M059J (cell line): ENCODE measurements around the gene HIRA. TPM values are rescaled to one million over a fixed set of nuclear protein-coding genes. Genes with fewer than 3 reads are reported as not detected.
"Not testable (repeated sequence)": the region's sequence is repeated elsewhere in the genome, so short reads cannot be mapped to it uniquely, and the experiment has no call there.

Source experiments
- DNase-seq: peaks from one replicate; pipeline ENCODE4 v3.0.0-alpha.2; 2012; ENCODE audit warnings: low read depth
- total RNA-seq: library from RNA; depleted of rRNA; stranded (reverse); fragments of >200 nt; shearing (Covaris generic); gene quantifications from 2 replicates; pipeline ENCODE4 v1.2.3, GENCODE V29; 2014

Gene HIRA
- total RNA-seq, 1 experiment from 2014 or later, result 21.5 TPM

- peak; percentile 90 for DNase-seq
Measured at GRCh38 chr22:19463491-19464469, 32.2 kb upstream of the HIRA start.

DNA sequence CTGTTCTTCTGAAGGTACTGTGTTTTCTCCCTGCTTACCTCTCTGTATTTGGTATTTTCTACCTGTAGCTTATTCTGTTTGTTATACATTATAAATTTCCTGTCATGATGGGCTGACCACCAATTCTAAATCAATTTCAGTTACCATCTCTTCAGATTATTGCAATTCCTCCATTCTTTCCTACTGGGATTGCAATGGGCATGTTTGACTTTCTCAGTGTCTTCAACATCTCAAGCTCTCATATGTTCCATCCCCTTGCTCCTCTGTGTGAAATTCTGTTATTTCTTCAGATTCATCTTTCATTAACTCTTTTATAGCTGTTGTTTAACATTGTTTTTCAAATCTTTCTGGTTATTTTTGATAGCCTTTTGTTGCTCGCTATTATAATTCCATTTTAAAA, 31.5 kb upstream of the HIRA start:
- no peak for DNase-seq

DNA sequence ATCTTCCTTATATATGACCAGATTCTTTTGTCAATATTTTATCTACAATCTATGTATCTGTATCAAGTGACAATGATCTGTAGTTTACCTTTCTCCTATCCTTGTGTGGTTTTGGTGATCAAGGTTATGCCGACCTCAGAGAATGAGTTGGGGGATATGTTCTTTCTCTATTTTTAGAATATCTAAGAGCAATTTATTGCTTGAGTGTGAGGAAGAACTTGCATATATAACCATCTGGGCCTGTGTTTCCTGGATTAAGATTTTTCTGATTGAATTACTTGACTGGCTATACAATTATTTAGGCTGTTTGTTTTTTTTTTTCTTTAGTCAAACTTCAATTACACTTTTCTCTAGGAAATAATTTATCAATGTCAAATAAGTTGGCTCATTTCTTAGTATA, 30.0 kb upstream of the HIRA start:
- no peak for DNase-seq

DNA sequence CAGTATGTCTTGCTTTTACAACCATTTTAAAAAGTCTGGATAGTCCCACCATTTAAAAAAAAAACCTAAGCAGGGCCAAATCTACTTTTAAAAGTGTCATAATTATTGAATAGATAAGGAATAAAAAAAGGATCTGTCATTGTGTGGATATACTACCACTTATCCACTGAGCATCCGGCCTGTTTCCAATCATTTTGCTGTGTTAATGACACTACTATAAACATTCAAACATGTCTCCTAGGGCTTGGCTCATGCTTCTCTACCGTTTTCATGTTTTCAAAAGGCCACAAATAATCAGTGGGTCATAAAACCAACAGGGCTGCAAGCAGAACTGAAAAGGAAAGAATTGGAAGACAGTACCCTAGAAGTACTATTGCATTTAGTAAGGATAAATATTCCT, 28.5 kb upstream of the HIRA start:
- no peak for DNase-seq

DNA sequence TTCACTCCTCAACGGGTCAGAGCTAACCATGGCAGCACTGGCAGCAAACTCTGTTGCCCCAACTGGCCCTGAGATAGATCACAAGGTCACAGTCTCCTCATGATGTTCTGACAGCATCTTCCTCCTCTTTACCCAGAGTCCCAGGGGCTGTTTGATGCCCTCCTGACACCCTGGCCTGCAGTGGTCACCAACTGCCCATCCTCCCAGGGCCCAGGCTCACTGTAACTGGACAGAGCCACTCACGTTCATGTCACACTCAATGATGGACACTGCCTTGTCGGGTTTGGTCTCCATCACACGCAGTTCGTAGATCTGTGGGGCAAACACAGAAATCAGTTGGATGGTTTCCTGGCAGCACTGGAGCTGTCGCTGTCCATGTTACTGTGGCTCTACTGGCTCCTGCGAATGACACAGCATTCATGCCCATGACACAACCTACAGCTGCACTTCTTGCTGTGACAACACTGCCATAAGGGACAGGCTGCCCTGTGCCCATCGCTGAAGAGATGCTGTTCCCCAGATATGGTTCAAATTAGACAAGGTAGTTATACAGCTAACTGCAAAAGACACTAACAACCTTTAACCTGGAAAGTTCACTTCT, 26.4 kb upstream of the HIRA start:
- DNase-seq, result no peak

GRCh38 chr22:19456541-19456940, 25.0 kb upstream of the HIRA start:
- no peak for DNase-seq

GRCh38 chr22:19455585-19456370, 24.2 kb upstream of the HIRA start:
- DNase-seq, result peak; percentile 26

DNA sequence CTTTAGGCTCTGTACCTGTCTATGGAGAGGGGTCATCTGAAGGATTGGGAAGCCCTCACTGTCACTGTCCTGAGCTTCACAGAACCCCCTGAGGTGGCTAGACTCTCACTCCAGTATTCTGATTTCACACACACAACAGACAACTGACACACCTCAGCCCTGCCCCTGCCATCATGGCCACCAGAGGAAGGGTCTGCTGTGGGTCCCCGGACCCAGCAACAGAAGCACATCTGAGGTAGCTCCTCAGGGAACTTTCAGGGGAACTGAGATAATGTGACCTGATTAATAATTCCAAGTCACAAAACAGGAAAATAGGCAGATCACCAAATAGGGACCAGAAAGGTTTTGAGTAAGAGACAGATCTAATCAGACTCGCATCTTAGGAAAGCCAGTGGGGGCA, 23.5 kb upstream of the HIRA start:
- DNase-seq, result no peak

DNA sequence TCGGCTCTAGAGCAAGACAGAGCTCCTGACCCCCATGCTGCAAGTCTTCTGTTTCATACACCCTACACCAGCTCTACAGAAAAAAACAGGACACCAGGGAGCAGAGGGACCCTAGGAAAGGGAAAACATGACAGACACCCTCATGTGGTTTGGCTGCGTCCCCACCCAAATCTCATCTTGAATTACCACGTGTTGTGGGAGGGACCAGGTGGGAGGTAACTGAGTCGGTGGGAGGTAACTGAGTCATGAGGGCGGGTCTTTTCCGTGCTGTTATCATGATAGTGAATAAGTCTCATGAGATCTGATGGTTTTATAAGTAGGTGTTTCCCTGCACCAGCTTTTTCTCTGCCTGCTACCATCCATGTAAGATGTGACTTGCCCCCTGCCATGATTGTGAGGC, 22.6 kb upstream of the HIRA start:
- no peak for DNase-seq

- no peak for DNase-seq
Measured at GRCh38 chr22:19453718-19454117, 22.2 kb upstream of the HIRA start.

DNA sequence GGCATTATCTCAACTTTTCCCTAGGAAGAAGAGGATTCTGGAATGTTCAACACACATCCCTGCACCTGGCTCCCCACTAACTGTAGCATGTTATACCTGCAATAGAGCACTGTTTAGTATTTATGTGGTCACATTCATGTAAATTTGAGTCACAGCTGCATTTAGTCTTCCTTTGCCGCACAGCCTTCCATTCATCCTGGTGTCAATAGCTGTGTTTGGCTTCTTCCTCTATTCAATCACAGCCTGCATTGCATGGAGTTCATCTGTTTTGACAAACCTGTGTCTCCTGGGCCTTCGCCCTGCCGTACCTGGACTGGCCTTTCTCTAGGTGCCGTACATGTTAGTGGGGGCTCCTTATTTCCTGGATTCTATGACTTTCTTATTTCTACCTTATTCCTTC, 20.0 kb upstream of the HIRA start:
- no peak for DNase-seq

GRCh38 chr22:19450363-19451175, 19.0 kb upstream of the HIRA start:
- no peak for DNase-seq

DNA sequence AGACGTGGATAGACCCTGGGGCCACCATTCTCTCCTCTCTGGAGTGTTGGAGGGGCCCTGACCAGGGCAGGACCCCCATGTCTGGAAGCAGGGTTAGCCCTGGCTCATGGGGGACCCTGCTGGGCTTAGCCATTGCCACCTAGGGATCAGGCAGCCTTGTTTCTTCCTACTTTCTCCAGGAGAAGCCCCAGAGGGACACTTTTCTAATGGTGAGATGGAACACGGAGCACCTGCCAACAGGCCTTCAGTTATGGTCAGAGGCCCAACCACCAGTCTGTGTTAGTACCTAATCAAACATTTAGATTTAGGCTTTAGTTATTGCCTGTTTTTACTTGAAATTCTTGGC, 17.9 kb upstream of the HIRA start:
- DNase-seq, result no peak

DNA sequence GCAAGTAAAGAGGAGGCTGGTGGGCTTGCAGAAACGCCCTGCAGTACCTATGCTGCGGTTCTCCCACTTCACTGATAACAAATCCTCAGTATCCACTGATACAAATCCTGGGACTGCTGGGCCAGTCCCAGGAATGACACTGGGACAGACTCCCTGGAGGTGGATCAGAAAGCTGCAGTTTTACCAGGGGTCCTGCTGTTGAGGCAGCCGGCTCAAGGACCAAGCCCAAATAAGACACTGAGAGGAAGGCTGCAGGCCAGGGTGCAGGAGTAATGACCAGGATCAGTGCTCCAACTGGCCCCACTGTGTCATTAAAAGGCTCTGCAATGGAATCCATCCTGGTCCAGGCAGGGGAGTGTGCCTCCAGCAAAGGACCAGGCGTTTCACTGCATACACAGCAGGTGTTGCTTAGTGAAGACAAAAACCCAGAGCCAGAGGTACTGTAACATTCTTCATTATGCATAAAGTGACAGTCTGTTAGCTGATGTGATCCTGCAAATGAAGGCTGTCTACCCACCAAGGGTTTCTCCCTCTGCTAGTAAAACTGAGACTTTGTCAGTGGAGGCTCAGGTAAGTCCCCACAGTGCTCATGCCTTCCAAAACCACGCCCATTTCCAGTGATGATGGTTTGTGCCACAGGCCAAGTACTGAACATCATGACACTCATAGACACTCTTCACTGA, 17.3 kb upstream of the HIRA start:
- DNase-seq, result no peak

- peak; percentile 47 for DNase-seq
Measured at GRCh38 chr22:19448076-19448607, 16.6 kb upstream of the HIRA start.

DNA sequence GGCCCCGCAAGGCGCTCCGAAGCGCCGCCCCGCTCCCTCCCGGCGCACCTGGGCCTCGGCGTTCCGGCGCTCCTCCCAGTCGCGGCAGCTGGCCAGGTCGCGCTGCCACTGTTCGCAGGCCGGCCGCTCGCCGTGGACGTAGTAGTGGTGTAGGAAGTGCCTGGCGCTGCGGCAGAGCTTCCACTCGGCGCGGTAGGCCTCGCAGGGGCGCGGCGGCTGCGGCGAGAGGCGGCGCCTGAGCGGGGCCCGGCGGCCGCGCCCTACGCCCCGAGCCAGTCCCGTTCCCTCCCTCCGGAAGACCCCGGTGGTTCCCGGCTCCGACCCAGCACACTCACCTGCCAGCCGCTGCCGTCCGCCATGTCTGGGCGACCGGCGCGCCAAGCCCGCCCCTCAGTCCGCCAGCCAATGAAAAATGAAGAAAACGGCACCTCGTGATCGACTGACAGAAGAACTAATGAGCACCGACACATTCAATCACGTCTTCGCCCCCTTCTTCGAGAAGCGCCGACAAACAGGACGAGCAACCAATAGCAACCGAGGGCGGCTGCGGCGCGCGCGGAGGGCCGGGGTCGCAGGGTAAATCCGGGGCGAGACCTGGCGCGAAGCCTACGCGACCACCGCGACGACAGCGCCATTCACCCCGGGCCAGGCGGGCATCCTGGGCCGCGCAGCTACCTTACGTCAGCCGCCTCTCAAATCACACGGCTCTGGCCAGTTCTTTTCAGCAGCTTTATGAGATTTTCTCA, 16.0 kb upstream of the HIRA start, which contains the start of gene C22orf39:
Gene C22orf39 (minus strand): TSS at position 382 of the 746 bp plus-strand sequence. CDS start 23 bp downstream, at position 359.
- peak; percentile 88 for DNase-seq

DNA sequence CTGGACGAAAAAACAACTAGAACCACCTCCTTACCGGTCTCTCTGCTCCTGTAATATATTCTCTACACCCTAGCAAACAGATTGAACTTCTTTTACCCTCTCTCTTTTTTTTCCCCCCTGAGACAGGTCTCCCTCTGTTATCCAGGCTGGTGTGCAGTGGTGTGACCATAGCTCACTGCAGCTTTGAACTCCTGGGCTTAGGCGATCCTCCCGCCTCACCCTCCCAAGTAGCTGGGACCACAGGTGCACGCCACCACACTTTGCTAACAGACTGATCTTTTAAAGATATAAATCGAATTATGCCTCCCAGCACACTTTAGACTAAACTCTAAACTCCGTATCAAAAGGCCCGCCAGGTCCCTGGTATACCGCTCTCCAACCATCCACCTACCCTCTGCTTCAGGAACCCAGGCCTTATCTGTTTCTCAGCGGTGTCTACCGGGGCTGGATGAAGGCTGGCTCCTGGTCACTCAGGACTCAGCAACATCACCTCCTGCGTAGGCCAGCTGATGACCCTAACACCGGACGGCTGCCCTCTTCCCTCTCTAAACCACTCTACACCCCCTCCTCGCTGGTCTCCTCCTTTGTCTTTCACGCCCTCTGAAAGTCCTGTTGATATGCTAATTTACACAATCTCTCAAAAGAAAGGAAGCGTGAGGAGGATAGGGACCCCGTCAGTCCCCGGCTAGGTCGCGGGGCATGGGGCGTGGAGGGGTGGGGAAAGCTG, 15.2 kb upstream of the HIRA start:
- DNase-seq, result no peak

GRCh38 chr22:19445279-19445982, 13.9 kb upstream of the HIRA start:
- not testable (repeated sequence) for DNase-seq
